NCI-H82 treated with DMSO at 0.1 percent for 48 hours (cell line): Measurements from ENCODE around the gene GRAMD2B.
"Not testable (repeated sequence)": the region's sequence is repeated elsewhere in the genome, so short reads cannot be mapped to it uniquely, and the experiment has no call there.

Experiments used
- DNase-seq: peaks from one replicate; lab custom pipeline; 2025; ENCODE audit not compliant: unreplicated experiment; lab: John Stamatoyannopoulos, UW

GRAMD2B gene

GRCh38 chr5:126422994-126423788, at the start of gene GRAMD2B:
TSS of gene GRAMD2B (plus strand) at chr5:126423409. CDS start at chr5:126423607, 198 bp downstream.
- peak; percentile 72 for DNase-seq

- no peak for DNase-seq
Measured at GRCh38 chr5:126374109-126374416, 49.1 kb upstream of the GRAMD2B start.

GRCh38 chr5:126376443-126376842, 46.8 kb upstream of the GRAMD2B start:
- DNase-seq: no peak

DNA sequence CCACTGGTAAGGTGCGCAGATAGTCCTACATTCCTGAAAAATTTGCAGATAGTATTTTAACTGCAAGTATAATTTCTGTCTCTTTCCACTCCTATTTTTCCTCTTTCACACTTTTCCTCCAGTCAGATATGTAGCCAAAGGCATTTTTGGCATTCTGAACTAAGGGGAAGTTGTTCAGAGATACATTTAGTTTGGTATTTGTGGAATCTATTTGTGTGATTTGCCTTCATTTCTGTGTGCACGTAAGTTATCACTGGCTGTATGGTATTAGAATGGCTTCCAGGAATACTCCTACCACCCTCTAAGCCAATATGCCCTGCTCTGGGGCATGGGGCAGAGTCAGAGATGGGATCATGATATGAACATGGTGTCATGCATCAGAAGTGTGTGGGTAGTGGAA, 45.8 kb upstream of the GRAMD2B start:
- no peak for DNase-seq

DNA sequence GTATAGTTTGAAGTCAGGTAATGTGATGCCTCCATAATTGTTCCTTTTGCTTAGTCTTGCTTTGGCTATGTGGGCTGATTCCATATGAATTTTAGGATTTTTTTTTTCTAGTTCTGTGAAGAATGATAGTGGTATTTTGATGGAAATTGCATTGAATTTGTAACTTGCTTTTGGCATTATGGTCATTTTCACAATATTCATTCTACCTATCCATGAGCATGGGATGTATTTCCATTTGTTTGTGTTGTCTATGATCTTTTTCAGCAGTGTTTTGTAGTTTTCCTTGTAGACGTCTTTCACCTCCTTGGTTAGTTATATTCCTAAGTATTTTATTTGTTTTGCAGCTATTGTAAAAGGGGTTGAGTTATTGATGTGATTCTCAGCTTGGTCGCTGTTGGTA, 42.9 kb upstream of the GRAMD2B start:
- not testable (repeated sequence) for DNase-seq

GRCh38 chr5:126383246-126383645, 40.0 kb upstream of the GRAMD2B start:
- no peak for DNase-seq

DNA sequence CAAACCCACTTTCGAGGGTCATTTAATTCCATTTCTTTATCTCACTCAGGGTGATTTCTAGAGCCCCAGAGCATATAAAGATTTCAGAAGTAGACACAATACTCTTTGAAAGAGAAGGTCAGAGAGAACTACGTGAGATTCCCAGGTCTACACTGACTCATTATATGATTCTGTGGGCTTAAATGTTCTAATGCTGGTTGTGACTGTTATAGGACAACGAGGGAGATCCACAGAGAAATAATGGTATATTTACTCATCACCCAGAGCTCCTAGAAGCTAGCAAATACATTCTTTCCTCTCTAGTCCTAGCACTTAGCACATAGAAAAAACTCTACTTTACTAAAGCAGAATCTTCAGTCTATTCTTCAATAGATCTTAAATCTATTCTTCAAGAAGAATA, 39.4 kb upstream of the GRAMD2B start:
- DNase-seq: no peak

DNA sequence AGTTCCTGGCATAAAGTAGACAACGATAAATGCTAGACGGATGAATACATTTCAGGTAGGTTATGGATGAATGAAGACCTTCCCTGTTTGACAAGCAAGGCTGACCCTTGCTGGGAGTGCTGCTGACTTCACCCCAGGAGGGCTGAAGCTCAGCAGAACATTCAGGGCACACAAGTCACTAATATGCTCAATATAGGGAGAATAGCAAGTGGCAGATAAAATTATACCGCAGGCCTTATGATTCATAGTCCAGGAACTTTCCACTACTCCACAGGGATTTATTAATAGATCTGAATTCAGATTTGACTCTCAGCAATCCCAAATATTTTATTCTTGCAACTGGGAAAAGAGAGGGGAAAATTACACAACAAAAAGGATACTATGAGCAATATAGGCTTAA, 38.2 kb upstream of the GRAMD2B start:
- no peak for DNase-seq

- DNase-seq: no peak
Measured at GRCh38 chr5:126385524-126386502, 37.4 kb upstream of the GRAMD2B start.

GRCh38 chr5:126389179-126389578, 34.0 kb upstream of the GRAMD2B start:
- no peak for DNase-seq

GRCh38 chr5:126390051-126390450, 33.2 kb upstream of the GRAMD2B start:
- no peak for DNase-seq

DNA sequence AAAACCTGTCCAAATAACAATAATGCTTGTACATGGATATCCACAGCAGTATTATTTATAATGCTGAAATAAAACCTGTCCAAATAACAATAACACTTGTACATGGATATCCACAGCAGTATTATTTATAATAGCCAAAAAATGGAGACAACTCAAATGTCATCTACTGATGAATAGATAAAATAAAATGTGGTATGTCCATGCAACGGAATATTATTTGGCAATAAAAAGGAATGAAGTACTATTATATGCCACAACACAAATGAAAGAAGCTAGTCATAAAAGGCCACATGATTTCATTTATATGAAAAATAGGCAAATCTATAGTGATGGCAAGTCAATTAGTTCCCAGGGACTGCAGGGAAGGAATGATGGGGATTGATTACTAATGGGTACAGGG, 31.8 kb upstream of the GRAMD2B start:
- DNase-seq: no peak

GRCh38 chr5:126394211-126394788, 28.9 kb upstream of the GRAMD2B start:
- no peak for DNase-seq

DNA sequence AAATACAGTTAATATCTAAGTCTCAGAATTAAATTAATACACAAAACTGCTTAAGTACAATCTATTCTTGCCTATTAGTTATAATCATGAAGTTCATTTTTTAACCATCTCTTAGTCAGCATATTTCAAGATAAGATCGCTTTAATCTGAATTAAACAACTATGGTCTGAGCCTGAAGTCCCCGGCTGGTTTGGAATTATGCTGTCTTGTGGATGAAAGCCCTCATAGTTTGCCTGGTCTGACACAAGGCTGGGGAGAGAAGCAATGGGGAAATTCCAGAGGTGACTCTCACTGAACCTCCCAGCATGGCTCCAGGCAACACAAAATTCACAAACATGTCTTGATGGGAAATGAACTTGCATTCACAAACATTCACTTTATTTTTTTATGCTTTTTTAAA, 28.0 kb upstream of the GRAMD2B start:
- no peak for DNase-seq

DNA sequence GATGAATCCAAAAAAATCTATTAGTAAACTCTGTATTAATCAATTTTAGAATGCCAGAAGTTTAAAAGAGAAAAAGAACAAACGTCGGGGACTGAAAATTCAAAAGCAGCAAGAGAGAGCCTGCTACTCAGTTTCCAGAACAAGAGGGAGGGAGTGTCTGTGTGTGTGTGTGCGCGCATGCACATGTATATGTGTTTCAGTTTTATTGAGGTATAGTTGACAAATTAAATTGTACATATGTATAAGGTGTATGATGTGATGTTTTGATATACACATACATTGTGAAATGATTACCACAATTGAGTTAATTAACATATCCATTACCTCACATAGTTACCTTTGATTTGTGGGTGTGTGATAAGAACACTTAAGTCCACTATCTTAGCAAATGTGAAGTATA, 27.6 kb upstream of the GRAMD2B start:
- no peak for DNase-seq

- not testable (repeated sequence) for DNase-seq
Measured at GRCh38 chr5:126396721-126397120, 26.5 kb upstream of the GRAMD2B start.

DNA sequence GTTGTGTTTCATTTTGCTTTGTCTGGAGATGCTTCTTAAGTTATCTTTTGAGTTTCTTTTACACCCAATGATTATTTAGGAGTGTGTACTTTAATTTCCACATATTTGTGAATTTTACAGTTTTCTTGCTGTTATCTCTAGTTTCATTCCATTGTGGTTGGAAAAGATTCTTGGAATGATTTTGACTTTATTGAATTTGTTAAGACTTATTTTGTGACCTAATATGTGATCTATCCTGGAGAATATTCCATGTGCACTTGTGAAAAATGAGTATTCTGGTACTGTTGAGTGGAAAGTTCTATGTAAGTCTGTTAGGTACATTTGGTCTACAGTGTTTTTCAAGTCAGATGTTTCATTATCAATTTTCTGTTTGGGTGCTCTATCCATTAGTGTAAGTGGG, 24.4 kb upstream of the GRAMD2B start:
- no peak for DNase-seq

GRCh38 chr5:126400621-126401251, 22.5 kb upstream of the GRAMD2B start:
- no peak for DNase-seq

DNA sequence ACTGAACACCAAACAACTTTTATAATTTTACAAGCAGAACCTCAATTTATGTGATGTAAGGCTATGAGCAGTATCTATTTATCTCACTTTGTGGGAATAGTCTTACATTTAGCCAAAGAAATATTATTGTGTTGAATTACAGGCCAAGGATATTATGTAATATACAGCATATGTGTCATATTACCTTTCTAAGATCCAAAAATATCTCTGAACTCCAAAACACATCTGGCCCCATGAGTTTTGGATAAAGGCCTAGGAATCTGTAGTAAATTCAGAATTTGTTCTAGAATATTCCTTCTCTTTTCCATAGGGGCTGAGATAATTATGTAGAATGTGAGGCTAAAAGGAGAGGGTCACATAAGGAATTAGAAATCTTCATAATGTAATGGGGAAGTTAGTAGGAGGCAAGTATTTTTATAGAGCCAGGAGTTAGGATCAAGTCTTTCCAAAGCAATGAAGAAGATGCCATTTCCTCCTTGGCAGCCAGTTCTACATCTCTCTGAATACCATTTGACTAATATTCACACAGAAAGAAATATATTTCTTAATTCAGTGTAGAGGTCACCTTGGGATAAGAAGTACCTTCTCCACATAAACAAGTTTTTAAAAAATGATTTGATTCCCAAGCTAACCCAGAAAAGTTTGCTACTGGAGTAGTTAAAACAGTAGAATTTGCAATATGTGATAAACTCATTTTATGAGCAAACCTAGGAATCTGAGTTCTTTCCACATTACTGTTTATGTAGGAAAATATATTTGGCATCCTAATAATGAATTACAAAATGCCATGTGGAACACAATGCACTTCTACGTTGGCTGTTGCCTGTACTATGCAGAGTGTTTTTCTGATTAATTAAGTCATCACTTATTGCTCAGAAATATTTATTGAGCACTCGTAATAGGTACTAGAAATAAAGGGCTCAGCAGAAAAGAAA, 20.3 kb upstream of the GRAMD2B start:
- DNase-seq: no peak

GRCh38 chr5:126403876-126404275, 19.3 kb upstream of the GRAMD2B start:
- DNase-seq: no peak
